Astrocyte of the cerebellum (primary cell): ENCODE measurements around the gene TUBGCP3.

Source experiments
- DNase-seq: peaks from one replicate; pipeline ENCODE4 v3.0.0-alpha.2; 2011; ENCODE audit warnings: low read depth
- H3K4me3 ChIP-seq: 2 replicates; pipeline ENCODE4 v1.5.1; 2011; ENCODE audit warnings: mild to moderate bottlenecking, low read depth, low read length, moderate library complexity
- in situ Hi-C: cut with HindIII; loops from 2 replicates; pipeline ENCODE4 v1.10.0; 2017; ENCODE audit warnings: low sequenced_read_pairs
- TF ChIP-seq, protein P1 (sequence below): IDR thresholded peaks from 2 replicates; pipeline ENCODE4 v1.5.1; 2012; ENCODE audit warnings: low read length, low read depth, moderate library complexity, mild to moderate bottlenecking; ENCODE audit errors: missing control alignments

The TUBGCP3 gene

DNA sequence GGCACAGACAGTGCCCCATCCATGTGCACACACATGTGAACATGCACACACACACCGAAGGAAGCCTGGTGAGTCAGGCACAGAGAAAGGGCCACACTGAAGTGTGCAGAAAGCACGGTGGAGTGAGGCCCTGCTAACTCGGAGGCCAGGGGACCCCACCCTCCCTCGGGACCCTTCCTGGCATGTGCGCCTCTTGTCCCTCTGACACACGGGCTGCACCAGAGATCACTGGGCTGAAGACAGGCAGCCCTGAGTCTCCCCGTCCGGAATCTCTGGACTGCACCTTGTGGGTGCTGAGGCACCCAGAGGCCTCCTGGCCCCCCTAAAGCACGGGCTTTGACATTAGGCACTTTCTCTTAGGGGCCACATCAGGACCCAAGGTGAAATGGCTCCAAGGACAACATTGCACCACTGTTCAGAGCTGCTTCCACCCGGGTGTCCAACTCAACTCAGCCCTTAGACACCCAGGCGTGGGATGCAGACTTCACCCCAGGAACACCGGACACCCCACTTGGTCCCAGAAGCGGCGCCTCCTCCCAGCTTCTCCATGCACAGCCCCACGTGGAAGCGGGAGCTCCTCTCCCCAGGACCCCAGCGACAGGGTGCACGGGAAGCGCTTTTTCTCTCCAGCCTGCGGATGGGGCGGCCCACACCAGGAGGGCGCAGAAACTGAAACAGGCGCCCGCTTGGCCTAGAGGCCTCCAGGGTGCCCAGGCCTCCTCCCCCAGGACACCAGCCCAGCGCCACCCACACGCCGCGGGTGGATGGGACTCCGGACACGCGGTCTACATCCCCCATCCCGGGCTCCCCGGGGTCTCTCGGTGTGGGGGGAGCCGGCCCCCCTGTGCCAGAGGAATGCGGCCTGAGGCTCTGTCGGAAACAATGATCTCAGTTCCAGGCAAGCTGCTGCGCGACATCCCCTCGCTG is 121.6 kb downstream of the TUBGCP3 start:
- in situ Hi-C loops = no loop called here
- no peak overlapping the region for H3K4me3 ChIP-seq
- no peak for DNase-seq
- TF ChIP-seq, protein P1, sequence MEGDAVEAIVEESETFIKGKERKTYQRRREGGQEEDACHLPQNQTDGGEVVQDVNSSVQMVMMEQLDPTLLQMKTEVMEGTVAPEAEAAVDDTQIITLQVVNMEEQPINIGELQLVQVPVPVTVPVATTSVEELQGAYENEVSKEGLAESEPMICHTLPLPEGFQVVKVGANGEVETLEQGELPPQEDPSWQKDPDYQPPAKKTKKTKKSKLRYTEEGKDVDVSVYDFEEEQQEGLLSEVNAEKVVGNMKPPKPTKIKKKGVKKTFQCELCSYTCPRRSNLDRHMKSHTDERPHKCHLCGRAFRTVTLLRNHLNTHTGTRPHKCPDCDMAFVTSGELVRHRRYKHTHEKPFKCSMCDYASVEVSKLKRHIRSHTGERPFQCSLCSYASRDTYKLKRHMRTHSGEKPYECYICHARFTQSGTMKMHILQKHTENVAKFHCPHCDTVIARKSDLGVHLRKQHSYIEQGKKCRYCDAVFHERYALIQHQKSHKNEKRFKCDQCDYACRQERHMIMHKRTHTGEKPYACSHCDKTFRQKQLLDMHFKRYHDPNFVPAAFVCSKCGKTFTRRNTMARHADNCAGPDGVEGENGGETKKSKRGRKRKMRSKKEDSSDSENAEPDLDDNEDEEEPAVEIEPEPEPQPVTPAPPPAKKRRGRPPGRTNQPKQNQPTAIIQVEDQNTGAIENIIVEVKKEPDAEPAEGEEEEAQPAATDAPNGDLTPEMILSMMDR = no peak

DNA sequence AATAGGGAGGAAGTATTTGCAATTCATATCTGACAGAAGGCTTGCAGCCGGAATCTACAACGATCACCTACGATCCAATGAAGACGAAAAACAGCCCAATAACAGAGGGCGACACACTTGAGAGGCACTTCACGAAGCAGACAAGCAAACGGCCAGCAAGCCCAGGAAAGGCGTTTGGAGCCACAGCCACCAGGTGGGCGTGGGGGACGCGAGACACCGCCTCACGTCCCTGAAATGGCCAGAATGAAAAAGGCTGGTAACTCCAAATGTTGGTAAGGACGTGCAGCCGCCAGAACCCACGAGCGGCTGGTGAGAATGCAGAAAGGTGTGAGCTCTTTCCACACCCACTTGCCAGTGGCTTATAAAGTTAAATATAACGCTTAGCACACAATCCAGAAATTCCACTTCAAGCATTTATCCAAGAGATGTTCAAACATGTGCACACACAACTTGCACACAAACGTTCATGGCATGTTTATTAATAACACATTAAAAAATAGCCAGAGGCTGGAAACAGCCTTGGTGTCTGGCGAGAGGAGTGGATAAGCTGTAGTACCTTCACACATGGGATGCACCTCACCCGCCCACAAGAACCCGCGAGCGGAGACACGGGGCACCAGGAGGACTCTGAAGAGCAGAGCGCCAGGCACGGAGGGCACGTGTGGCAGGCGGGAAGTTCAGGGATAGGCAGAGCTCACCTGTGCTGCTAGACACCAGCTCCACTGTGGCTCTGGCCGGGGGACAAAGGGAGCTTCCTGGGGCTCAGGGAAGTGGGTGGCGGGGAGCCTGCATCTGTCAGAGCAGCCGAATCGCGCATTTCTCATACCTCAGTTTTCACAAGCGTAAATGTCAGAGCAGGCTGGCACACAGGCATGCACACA is 122.5 kb downstream of the TUBGCP3 start:
- in situ Hi-C loops = no loop called here
- H3K4me3 ChIP-seq = no peak overlapping the region
- TF ChIP-seq, protein P1 = no peak
- DNase-seq = no peak

DNA sequence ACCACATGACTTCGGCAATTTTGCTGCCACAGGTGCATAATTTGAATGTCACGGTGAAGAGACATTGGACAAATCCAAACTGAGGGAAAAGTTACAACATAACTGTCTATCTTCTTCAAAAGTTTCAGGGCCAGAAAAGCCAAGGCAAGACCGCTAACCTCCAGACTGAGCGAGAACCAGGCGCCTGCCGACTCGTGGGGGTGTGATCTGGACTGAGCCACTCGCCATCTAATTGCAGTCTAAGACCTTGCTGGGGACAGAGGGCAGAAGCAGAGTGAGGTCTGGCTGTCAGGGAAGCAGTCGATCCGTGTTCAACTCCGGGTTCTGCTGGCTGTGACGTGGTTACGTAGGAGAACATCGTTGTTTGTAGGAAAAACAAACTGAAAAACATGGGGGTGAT is 123.2 kb downstream of the TUBGCP3 start:
- TF ChIP-seq, protein P1 = no peak
- in situ Hi-C loops = no loop called here
- no peak for DNase-seq

DNA sequence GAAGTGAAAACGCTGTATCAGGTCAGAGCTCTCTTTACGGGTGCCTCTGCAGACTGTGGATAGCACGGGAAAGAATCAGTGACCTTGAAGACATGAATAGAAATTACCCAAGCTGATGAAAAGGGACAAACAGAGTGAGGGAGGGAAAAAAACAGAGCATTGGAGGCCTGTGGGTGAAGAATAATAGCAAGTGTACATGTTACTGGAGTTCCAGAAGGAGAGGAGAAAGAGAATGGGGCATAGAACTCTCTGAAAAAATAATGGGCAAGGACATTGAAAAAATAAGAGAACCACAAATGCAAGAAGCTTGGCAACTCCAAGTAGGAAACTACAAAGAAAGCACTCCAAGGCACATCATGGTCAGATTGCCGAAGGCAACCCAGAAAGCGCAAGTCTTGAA is 125.5 kb downstream of the TUBGCP3 start:
- in situ Hi-C loops = no loop called here
- no peak overlapping the region for H3K4me3 ChIP-seq
- TF ChIP-seq, protein P1 = no peak
- DNase-seq = no peak

More for the DNA sequence above, 123.2 kb downstream of the TUBGCP3 start:
- H3K4me3 ChIP-seq = no peak overlapping the region

DNA sequence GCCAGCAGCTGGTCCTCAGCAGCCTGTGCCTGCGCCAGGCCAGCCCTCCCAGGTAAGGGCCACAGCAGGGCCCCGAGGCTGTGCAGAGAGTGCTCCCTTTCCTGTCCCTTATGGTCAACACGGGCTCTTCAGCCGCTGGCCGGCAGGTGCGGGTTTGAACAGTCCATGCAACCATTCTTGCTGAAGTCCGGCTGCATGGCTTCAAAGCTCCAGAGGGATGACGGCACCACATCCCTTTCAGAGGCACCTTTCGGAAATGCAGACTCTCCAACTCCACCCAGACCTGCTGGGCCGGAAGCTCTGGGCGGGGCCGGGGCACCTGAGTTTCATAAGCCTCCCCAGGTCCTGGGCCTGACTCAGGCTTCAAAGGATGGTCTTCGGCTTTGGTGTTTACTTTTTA is 130.5 kb downstream of the TUBGCP3 start:
- in situ Hi-C loops = no loop called here
- TF ChIP-seq, protein P1 = no peak
- no peak overlapping the region for H3K4me3 ChIP-seq
- no peak for DNase-seq

DNA sequence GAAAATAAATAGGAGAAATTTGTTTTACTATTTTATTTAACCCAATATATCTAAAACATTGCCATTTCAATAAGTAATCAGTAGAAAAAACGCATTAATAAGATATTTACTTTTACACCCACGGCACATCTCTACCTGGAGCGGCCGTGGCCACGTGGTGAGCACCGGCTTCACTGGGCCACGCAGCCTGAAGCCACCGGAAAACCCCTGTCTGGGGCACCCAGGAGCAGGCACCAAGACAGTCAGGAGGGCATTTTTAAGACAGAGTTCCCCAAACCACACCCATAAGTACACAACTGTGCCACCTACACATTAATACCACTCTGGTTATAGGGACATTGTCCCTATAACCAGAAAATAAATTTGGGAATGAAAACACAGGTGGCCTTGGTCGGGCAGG is 130.9 kb downstream of the TUBGCP3 start:
- in situ Hi-C loops = no loop called here
- no peak for DNase-seq
- no peak overlapping the region for H3K4me3 ChIP-seq
- TF ChIP-seq, protein P1 = no peak
